ENCODE measurements around the gene INS. TPM values are rescaled to one million over a fixed set of nuclear protein-coding genes. Genes with fewer than 3 reads are reported as not detected.

INS gene
- total RNA-seq, 1 experiment from 2014 or later: not detected

- no peak for TF ChIP-seq CTCF (conservative IDR thresholded peaks at IDR 0.05)
- Histone ChIP-seq H3K14ac (ENCODE audit: insufficient read depth, low read length) (no peak overlapping the region), H2BK120ac (ENCODE audit: low read depth, low read length, poor library complexity, severe bottlenecking) (no peak overlapping the region), H2BK5ac (ENCODE audit: insufficient read length, low read length) (no peak overlapping the region), H2BK12ac (ENCODE audit: insufficient read length, low read depth, low read length) (no peak overlapping the region), H2BK20ac (ENCODE audit: low read depth, low read length, poor library complexity, severe bottlenecking) (no peak overlapping the region), H3K27ac (ENCODE audit: insufficient read length, low read depth, low read length) (no peak overlapping the region), H3K18ac (ENCODE audit: insufficient read length, low read depth, low read length) (no peak overlapping the region), H2BK15ac (ENCODE audit: low read depth, low read length) (no peak overlapping the region), H2AK5ac (ENCODE audit: insufficient read length, low read length) (no peak overlapping the region), H3K9ac (ENCODE audit: extremely low read depth, insufficient read length, low read length) (no peak overlapping the region), H3K4me1 (ENCODE audit: insufficient read depth, low read length) (no peaks in the 10 kb centered on the region), H3K23ac (ENCODE audit: insufficient read length, low read depth, low read length) (no peak overlapping the region), H3K4me2 (ENCODE audit: insufficient read depth, insufficient read length, low read length) (no peak overlapping the region), H3K9me3 (ENCODE audit: control insufficient read depth, low read depth, low read length) (no peaks in the 10 kb centered on the region), H3K79me2 (ENCODE audit: insufficient read depth, low read length) (no peaks in the 10 kb centered on the region), H3T11ph (ENCODE audit: low read length) (no peak overlapping the region), H4K8ac (replicated peaks; ENCODE audit: insufficient read length, low read depth, low read length) (no peak overlapping the region), H3K4ac (ENCODE audit: low read depth, low read length) (no peak overlapping the region), H4K20me1 (ENCODE audit: control insufficient read depth, insufficient read depth, insufficient read length) (no peaks in the 10 kb centered on the region), H3K79me1 (ENCODE audit: insufficient read depth, low read depth, low read length, poor library complexity, severe bottlenecking) (no peaks in the 10 kb centered on the region), H3K23me2 (ENCODE audit: insufficient read length, low read depth, low read length, poor library complexity, severe bottlenecking) (no peaks in the 10 kb centered on the region), H2AFZ (ENCODE audit: low read length) (no peak overlapping the region), H4K91ac (ENCODE audit: insufficient read length, low read depth, low read length) (no peak overlapping the region), H3K27me3 (ENCODE audit: insufficient read depth, low read length) (no peaks in the 10 kb centered on the region), H3K56ac (ENCODE audit: insufficient read length, low read depth, low read length) (no peak overlapping the region), H4K5ac (ENCODE audit: insufficient read length, low read depth, low read length) (no peak overlapping the region)
- Mint-ChIP-seq H3K27me3 (ENCODE audit: low read depth) (peaks cover 15% of the 10 kb centered on the region), H3K9me3 (no peaks in the 10 kb centered on the region), H3K4me1 (peaks cover 8% of the 10 kb centered on the region in 2 experiments), H3K36me3 (ENCODE audit: insufficient read depth in 1 of 3, low read depth in 3 of 3) (no peaks in the 10 kb centered on the region), H3K4me3 (no peak overlapping the region), H3K27ac (no peak overlapping the region)
- no CpG with 5 or more reads among the region's 29 CpGs for WGBS (ENCODE audit: extremely low coverage, insufficient read length, low lambda C conversion rate)
- no peak for DNase-seq
Observed at GRCh38 chr11:2155511-2155910, 5.5 kb downstream of the INS start.

Data from H9 (cell line).